Measurements from ENCODE around the gene TLNRD1.

Gene TLNRD1

GRCh38 chr15:80978685-80979329, 21.9 kb upstream of the TLNRD1 start:
- no peak overlapping the region for H3K27ac ChIP-seq (ENCODE audit: low read length)

GRCh38 chr15:80979538-80980200, 21.1 kb upstream of the TLNRD1 start:
- peaks cover 21 to 23% of the 10 kb centered on the region in 2 donors for H3K36me3 ChIP-seq (ENCODE audit: control insufficient read depth in 1 of 2, insufficient read depth in 2 of 2, low read length in 2 of 2)
- no peak overlapping the region for H3K27ac ChIP-seq (ENCODE audit: low read length)

More at GRCh38 chr15:80978685-80979329, 21.9 kb upstream of the TLNRD1 start:
- Histone ChIP-seq H3K36me3 (ENCODE audit: control insufficient read depth in 1 of 2, insufficient read depth in 2 of 2, low read length in 2 of 2) (peaks cover 23 to 24% of the 10 kb centered on the region in 2 donors), H3K4me3 (ENCODE audit: low read depth in 1 of 2, low read length in 2 of 2) (no peak overlapping the region), H3K9me3 (ENCODE audit: control insufficient read depth in 1 of 2, low read length in 2 of 2) (no peaks in the 10 kb centered on the region), H3K4me1 (ENCODE audit: control insufficient read depth in 1 of 2, insufficient read depth in 2 of 2, low read length in 2 of 2) (peaks cover 0 to 10% of the 10 kb centered on the region in 2 donors), H3K27me3 (ENCODE audit: low read depth, low read length) (no peaks in the 10 kb centered on the region)

GRCh38 chr15:80982205-80982604, 18.5 kb upstream of the TLNRD1 start:
- H3K4me1 ChIP-seq (ENCODE audit: control insufficient read depth in 1 of 2, insufficient read depth in 2 of 2, low read length in 2 of 2): peaks cover 0 to 13% of the 10 kb centered on the region in 2 donors
- peaks cover 21 to 23% of the 10 kb centered on the region in 2 donors for H3K36me3 ChIP-seq (ENCODE audit: control insufficient read depth in 1 of 2, insufficient read depth in 2 of 2, low read length in 2 of 2)
- H3K27me3 ChIP-seq (ENCODE audit: low read depth, low read length): no peaks in the 10 kb centered on the region
- no peaks in the 10 kb centered on the region for H3K9me3 ChIP-seq (ENCODE audit: control insufficient read depth in 1 of 2, low read length in 2 of 2)
- H3K4me3 ChIP-seq (ENCODE audit: low read depth in 1 of 2, low read length in 2 of 2): no peak overlapping the region
- no peak overlapping the region for H3K27ac ChIP-seq (ENCODE audit: low read length)

More at GRCh38 chr15:80979538-80980200, 21.1 kb upstream of the TLNRD1 start:
- Histone ChIP-seq H3K4me1 (ENCODE audit: control insufficient read depth in 1 of 2, insufficient read depth in 2 of 2, low read length in 2 of 2) (peaks cover 0 to 6% of the 10 kb centered on the region in 2 donors), H3K9me3 (ENCODE audit: control insufficient read depth in 1 of 2, low read length in 2 of 2) (no peaks in the 10 kb centered on the region), H3K4me3 (ENCODE audit: low read depth in 1 of 2, low read length in 2 of 2) (no peak overlapping the region), H3K27me3 (ENCODE audit: low read depth, low read length) (no peaks in the 10 kb centered on the region)

GRCh38 chr15:80982839-80983238, 17.9 kb upstream of the TLNRD1 start:
- Histone ChIP-seq H3K4me1 (ENCODE audit: control insufficient read depth in 1 of 2, insufficient read depth in 2 of 2, low read length in 2 of 2) (peaks cover 0 to 13% of the 10 kb centered on the region in 2 donors), H3K4me3 (ENCODE audit: low read depth in 1 of 2, low read length in 2 of 2) (no peak overlapping the region), H3K36me3 (ENCODE audit: control insufficient read depth in 1 of 2, insufficient read depth in 2 of 2, low read length in 2 of 2) (peaks cover 21 to 23% of the 10 kb centered on the region in 2 donors), H3K27me3 (ENCODE audit: low read depth, low read length) (no peaks in the 10 kb centered on the region), H3K9me3 (ENCODE audit: control insufficient read depth in 1 of 2, low read length in 2 of 2) (no peaks in the 10 kb centered on the region), H3K27ac (ENCODE audit: low read length) (no peak overlapping the region)

- Histone ChIP-seq H3K27ac (ENCODE audit: low read length) (peak overlapping the region; percentile 40), H3K4me3 (ENCODE audit: low read depth in 1 of 2, low read length in 2 of 2) (no peak overlapping the region), H3K27me3 (ENCODE audit: low read depth, low read length) (no peaks in the 10 kb centered on the region), H3K4me1 (ENCODE audit: control insufficient read depth in 1 of 2, insufficient read depth in 2 of 2, low read length in 2 of 2) (peaks cover 10 to 26% of the 10 kb centered on the region in 2 donors), H3K9me3 (ENCODE audit: control insufficient read depth in 1 of 2, low read length in 2 of 2) (no peaks in the 10 kb centered on the region), H3K36me3 (ENCODE audit: control insufficient read depth in 1 of 2, insufficient read depth in 2 of 2, low read length in 2 of 2) (peaks cover 7 to 8% of the 10 kb centered on the region in 2 donors)
These were observed 15.9 kb upstream of the TLNRD1 start for GRCh38 chr15:80984856-80985255.

GRCh38 chr15:80985981-80986380, 14.7 kb upstream of the TLNRD1 start:
- Histone ChIP-seq H3K4me1 (ENCODE audit: control insufficient read depth in 1 of 2, insufficient read depth in 2 of 2, low read length in 2 of 2) (peaks cover 18 to 34% of the 10 kb centered on the region in 2 donors), H3K27me3 (ENCODE audit: low read depth, low read length) (no peaks in the 10 kb centered on the region), H3K36me3 (ENCODE audit: control insufficient read depth in 1 of 2, insufficient read depth in 2 of 2, low read length in 2 of 2) (no peaks in the 10 kb centered on the region), H3K4me3 (ENCODE audit: low read depth in 1 of 2, low read length in 2 of 2) (no peak overlapping the region), H3K27ac (ENCODE audit: low read length) (no peak overlapping the region), H3K9me3 (ENCODE audit: control insufficient read depth in 1 of 2, low read length in 2 of 2) (no peaks in the 10 kb centered on the region)

- H3K36me3 ChIP-seq (ENCODE audit: control insufficient read depth in 1 of 2, insufficient read depth in 2 of 2, low read length in 2 of 2): no peaks in the 10 kb centered on the region
- no peaks in the 10 kb centered on the region for H3K9me3 ChIP-seq (ENCODE audit: control insufficient read depth in 1 of 2, low read length in 2 of 2)
- H3K27ac ChIP-seq (ENCODE audit: low read length): no peak overlapping the region
- no peak overlapping the region for H3K4me3 ChIP-seq (ENCODE audit: low read depth in 1 of 2, low read length in 2 of 2)
- no peaks in the 10 kb centered on the region for H3K27me3 ChIP-seq (ENCODE audit: low read depth, low read length)
- peaks cover 21 to 34% of the 10 kb centered on the region in 2 donors for H3K4me1 ChIP-seq (ENCODE audit: control insufficient read depth in 1 of 2, insufficient read depth in 2 of 2, low read length in 2 of 2)
These were observed 14.2 kb upstream of the TLNRD1 start for GRCh38 chr15:80986487-80986886.

- no peaks in the 10 kb centered on the region for H3K36me3 ChIP-seq (ENCODE audit: control insufficient read depth in 1 of 2, insufficient read depth in 2 of 2, low read length in 2 of 2)
- no peak overlapping the region for H3K27ac ChIP-seq (ENCODE audit: low read length)
- peak overlapping the region; percentile 94 to 95 for H3K4me3 ChIP-seq (ENCODE audit: low read depth in 1 of 2, low read length in 2 of 2)
- no peaks in the 10 kb centered on the region for H3K27me3 ChIP-seq (ENCODE audit: low read depth, low read length)
- H3K9me3 ChIP-seq (ENCODE audit: control insufficient read depth in 1 of 2, low read length in 2 of 2): no peaks in the 10 kb centered on the region
- H3K4me1 ChIP-seq (ENCODE audit: control insufficient read depth in 1 of 2, insufficient read depth in 2 of 2, low read length in 2 of 2): peaks cover 21 to 39% of the 10 kb centered on the region in 2 donors
These were observed 12.5 kb upstream of the TLNRD1 start for GRCh38 chr15:80988148-80988796.

GRCh38 chr15:80989081-80989517, 11.6 kb upstream of the TLNRD1 start:
- no peaks in the 10 kb centered on the region for H3K36me3 ChIP-seq (ENCODE audit: control insufficient read depth in 1 of 2, insufficient read depth in 2 of 2, low read length in 2 of 2)
- peak overlapping the region; percentile 82 for H3K27ac ChIP-seq (ENCODE audit: low read length)
- no peaks in the 10 kb centered on the region for H3K9me3 ChIP-seq (ENCODE audit: control insufficient read depth in 1 of 2, low read length in 2 of 2)
- no peaks in the 10 kb centered on the region for H3K27me3 ChIP-seq (ENCODE audit: low read depth, low read length)
- peaks cover 21 to 39% of the 10 kb centered on the region in 2 donors for H3K4me1 ChIP-seq (ENCODE audit: control insufficient read depth in 1 of 2, insufficient read depth in 2 of 2, low read length in 2 of 2)
- H3K4me3 ChIP-seq (ENCODE audit: low read depth in 1 of 2, low read length in 2 of 2): peak overlapping the region; percentile 94 to 95

- H3K36me3 ChIP-seq (ENCODE audit: control insufficient read depth in 1 of 2, insufficient read depth in 2 of 2, low read length in 2 of 2): no peaks in the 10 kb centered on the region
- peaks cover 21 to 39% of the 10 kb centered on the region in 2 donors for H3K4me1 ChIP-seq (ENCODE audit: control insufficient read depth in 1 of 2, insufficient read depth in 2 of 2, low read length in 2 of 2)
- no peaks in the 10 kb centered on the region for H3K9me3 ChIP-seq (ENCODE audit: control insufficient read depth in 1 of 2, low read length in 2 of 2)
- no peaks in the 10 kb centered on the region for H3K27me3 ChIP-seq (ENCODE audit: low read depth, low read length)
- peak within 1 kb of the TSS; percentile 93 for H3K27ac ChIP-seq (ENCODE audit: low read length)
- peak within 1 kb of the TSS; percentile 94 to 95 for H3K4me3 ChIP-seq (ENCODE audit: low read depth in 1 of 2, low read length in 2 of 2)
These were observed 10.9 kb upstream of the TLNRD1 start, which contains the start of gene MESD for GRCh38 chr15:80989518-80990478. Gene MESD, minus strand, starts transcription at chr15:80989819. Its CDS starts 28 bp downstream, at chr15:80989791.
